Activated naive CD4-positive, alpha-beta T cell treated with anti-CD3 and anti-CD28 coated beads, Interleukin-2, amount 50 U/mL, for 72 hours (primary cell): ENCODE measurements around the gene CCSER1. TPM values are rescaled to one million over a fixed set of nuclear protein-coding genes. Genes with fewer than 3 reads are reported as not detected.

Experiments used
- ATAC-seq, 2 donors: fragments of 150-1000 bp; cut with Tn5 transposase; 2 replicates each; pipeline ENCODE4 v1.10.0; 2021; ENCODE audit warnings: mild to moderate bottlenecking in 2 of 2, moderate library complexity in 2 of 2
- DNase-seq, 2 donors: peaks; one replicate each; pipeline ENCODE4 v3.0.0; 2021 to 2022; ENCODE audit warnings: low spot score in 2 of 2
- H3K27ac Mint-ChIP-seq, 2 donors: one replicate each; pipeline ENCODE4 v1.8.0; 2022; ENCODE audit warnings: mild to moderate bottlenecking in 2 of 2, mixed read lengths in 2 of 2
- H3K36me3 Mint-ChIP-seq, 2 donors: one replicate each; pipeline ENCODE4 v1.8.0; 2022; ENCODE audit warnings: mixed read lengths in 2 of 2
- H3K9me3 Mint-ChIP-seq, 2 donors: one replicate each; pipeline ENCODE4 v1.8.0; 2022; ENCODE audit warnings: mixed read lengths in 2 of 2
- total RNA-seq, 2 donors: library from RNA; stranded (reverse); gene quantifications; one replicate each; pipeline ENCODE4 v1.2.3, GENCODE V29; 2022

The CCSER1 gene
- under 1 TPM in 1 of 2 donors, not detected in 1; 0.23 TPM for total RNA-seq

DNA sequence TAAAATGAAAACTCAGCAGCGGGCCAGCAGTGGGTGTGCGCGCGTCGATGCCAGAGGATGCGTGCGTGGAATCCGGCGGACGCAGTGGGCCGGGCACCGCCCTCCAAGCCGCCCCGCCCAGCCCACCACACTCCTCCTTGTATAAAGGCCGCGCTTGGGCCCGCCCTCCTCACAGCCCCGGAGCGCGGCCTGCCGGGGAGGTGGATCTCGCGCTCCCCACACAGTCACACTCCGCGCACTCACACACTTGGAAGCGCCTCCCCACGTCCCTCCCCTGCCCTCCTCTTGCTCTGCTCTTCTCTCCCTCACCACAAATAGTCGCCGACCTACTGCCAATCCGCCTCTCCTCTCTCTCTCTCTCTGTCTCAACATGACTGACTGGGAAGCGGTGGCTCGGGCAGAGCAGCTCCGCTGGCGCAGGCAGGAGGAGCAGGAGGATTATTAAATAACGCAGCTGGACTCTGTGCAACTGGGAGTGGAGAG, at the start of gene CCSER1:
TSS of gene CCSER1 (plus strand) at position 172 of the 483 bp plus-strand sequence.
- no peaks in the 10 kb centered on the region for H3K9me3 Mint-ChIP-seq

DNA sequence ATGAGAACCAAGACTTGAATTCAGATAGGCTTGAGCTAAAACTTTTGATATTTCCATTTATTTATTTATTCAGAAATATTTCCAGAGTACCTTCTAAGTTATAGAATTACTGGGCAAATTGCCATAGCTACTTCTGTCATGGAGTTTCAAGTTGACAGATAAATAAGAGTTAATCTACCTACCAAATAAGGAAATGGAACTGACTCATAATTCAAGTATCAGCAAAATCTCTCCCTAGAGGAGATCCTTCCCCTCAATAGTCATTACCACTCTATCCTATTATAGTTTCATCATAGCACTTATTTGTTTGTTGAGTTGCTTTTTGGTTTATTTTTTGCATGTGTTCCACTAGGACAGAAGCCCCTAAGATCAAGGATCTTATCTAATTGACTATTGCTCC, 48.8 kb upstream of the CCSER1 start:
- no peak for ATAC-seq
- Mint-ChIP-seq H3K27ac (no peak overlapping the region), H3K9me3 (no peaks in the 10 kb centered on the region)

More for the DNA sequence above, at the start of gene CCSER1:
- peak within 1 kb of the TSS in 1 of 2 donors; percentile 41 for H3K27ac Mint-ChIP-seq
- DNase-seq (peak in 1 of 2 donors; percentile 23), ATAC-seq (peak; percentile 41 to 86)
- peaks cover 0 to 12% of the 10 kb centered on the region in 2 donors for H3K36me3 Mint-ChIP-seq

DNA sequence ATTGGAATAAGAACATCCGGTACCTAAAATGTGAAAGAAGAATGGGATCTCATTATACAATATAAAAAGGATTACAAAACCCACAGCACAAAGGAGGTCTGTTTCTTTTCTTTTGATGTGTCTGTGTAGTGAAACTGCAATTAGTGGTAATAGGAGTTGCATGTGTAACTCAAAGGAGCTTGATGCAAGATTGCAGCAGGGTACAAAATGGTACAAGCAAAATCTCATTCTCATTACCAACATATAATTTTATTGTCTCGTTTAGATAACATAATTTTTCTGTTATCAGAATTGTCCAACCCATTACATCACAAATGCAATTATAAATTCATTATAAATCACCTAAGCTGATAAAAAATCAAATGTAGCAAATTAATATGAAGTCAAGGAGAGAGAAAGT, 47.1 kb upstream of the CCSER1 start:
- no peaks in the 10 kb centered on the region for H3K36me3 Mint-ChIP-seq
- no peak overlapping the region for H3K27ac Mint-ChIP-seq
- H3K9me3 Mint-ChIP-seq: no peaks in the 10 kb centered on the region
- ATAC-seq (no peak), DNase-seq (no peak)

More for the DNA sequence above, 48.8 kb upstream of the CCSER1 start:
- H3K36me3 Mint-ChIP-seq: no peaks in the 10 kb centered on the region
- DNase-seq: no peak

DNA sequence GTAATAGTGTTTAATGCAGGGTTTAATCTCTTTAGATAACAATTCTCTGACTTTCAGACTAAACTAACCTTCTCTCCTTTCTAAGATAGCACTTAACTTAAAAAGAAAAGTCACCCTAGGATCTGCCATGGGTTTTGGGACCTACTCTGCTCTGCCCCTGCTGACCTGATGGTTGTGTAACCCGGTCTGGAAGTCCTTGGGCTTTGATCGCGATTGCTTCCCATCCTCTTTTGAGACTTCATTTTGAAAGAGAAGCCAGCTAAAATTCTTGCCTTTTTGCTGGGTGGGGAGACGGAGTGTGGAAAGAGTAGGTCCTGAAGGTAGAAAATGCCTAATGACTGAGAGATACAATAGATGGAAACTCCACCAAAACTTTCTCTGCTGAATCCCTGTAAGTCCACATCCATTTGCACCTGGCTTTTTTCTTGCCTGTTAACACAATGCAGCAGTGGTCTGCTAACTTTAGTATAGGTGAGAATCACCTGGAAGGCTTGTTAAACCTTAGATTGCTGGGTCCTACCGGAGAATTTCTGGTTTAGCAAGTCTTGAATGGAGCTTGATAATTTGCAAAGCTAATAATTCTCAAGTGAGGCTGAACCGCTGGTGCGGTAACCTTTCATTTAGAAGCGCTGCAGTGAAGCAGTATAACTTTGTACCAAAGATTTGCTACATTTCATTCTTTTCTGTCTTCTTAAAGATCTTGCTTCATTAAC, 45.6 kb upstream of the CCSER1 start:
- H3K27ac Mint-ChIP-seq: no peak overlapping the region
- DNase-seq (no peak), ATAC-seq (no peak)
- H3K9me3 Mint-ChIP-seq: no peaks in the 10 kb centered on the region
- no peaks in the 10 kb centered on the region for H3K36me3 Mint-ChIP-seq

DNA sequence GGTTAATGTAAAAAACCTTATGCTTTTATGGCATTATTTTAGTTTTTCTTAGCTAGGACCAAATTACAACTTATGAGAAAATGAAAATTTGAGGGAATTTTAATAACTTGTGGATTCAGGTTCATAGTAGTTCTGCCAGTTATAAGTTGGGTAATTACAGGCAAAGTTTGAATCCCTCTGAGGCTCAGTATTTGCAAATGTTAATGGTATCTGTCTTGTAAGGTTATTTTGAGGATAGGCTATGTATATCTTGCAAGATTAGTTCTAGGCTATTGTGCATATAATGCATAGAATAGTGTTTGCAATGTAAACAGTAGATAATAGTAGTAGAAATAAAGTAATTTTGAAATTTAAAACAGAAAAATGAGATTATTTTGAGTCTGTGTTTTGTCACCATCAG, 44.7 kb upstream of the CCSER1 start:
- ATAC-seq (no peak), DNase-seq (no peak)
- Mint-ChIP-seq H3K27ac (no peak overlapping the region), H3K36me3 (no peaks in the 10 kb centered on the region), H3K9me3 (no peaks in the 10 kb centered on the region)

DNA sequence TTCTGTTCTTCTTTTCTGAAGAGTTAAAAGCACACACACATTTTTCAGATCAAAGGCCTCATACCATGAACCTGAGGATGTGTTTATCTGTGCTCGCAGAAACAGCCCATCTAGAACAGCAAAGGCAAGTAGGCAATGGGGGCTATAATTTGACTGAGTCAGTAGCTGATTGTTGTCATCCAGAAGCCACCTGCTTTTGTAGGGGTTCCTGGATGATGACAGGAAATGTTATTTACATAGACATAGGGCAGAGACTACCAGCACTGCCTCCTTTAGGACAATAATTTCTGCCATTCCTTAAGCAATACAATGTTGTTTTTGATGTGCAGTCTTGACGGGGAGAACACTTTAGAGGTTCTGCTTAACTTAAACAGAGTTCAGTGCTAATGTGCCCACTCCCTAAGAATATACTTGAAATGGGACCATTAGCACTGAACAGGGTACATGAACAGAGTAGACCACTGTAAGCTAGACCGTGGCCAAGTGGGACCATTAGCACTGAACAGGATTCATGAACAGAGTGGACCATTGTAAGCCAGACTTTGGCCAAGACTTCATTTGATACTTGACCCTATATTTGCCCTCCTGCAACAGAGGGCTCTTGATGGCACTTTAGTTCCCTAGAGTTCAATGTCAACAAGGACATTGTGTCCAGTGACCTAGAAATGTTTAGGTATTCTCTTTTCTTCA, 42.8 kb upstream of the CCSER1 start:
- Mint-ChIP-seq H3K9me3 (no peaks in the 10 kb centered on the region), H3K27ac (no peak overlapping the region), H3K36me3 (no peaks in the 10 kb centered on the region)
- ATAC-seq: no peak
- DNase-seq: no peak

DNA sequence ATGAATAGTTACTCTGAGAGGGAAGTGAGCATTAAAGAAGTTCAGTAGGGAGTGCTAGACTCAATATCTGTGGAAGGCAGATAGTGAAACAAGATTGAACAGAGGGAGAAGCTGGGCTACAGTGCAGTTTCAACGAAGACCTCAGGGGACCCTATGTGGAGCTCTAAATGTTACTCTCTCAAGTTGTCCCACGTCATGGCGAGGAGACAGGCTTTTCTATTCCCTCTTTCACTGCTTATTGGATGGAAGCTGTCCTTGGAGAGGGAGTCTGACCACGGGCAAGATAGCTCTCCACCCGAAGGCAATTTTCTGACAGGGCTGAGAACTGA, 42.3 kb upstream of the CCSER1 start:
- DNase-seq (no peak), ATAC-seq (no peak)
- Mint-ChIP-seq H3K9me3 (no peaks in the 10 kb centered on the region), H3K27ac (no peak overlapping the region), H3K36me3 (no peaks in the 10 kb centered on the region)

DNA sequence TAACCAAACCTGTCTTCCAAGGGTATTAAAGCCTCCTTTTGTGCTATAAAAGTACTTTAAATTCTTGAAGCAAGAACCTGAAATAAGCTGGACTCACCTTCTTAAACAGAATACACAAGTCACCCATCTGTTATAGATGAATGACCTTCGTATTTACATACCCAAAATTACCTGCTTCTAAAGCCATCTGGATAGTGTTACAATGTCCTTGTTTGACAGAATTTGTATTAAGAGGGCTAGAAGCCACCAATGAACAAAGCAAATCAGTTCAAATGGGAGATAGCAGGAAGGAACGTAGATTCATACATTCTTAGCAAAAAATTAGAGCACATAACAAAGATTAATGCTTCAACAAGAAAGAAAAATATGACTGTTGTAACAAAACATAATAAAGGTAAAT, 33.7 kb upstream of the CCSER1 start:
- H3K9me3 Mint-ChIP-seq: no peaks in the 10 kb centered on the region
- DNase-seq (no peak), ATAC-seq (no peak)
- no peaks in the 10 kb centered on the region for H3K36me3 Mint-ChIP-seq
- H3K27ac Mint-ChIP-seq: no peak overlapping the region

DNA sequence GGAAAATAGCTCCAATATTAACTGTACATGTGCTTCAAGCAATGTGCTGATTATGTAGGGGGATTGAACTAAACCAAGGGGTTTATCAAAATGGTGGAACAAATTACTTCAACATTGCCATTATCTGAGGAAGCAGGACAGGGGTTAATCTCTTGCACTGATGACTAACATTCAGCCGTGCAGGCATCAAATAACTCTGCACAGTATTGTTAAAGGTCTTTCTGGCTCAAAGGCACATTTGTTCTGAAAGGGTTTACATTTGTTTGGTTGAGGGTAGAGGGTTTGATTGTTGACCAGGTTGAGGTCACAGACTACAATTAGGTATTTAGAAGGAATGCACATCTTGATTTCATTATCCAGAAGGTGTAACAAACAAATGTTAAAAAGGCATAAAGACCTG, 32.2 kb upstream of the CCSER1 start:
- Mint-ChIP-seq H3K27ac (no peak overlapping the region), H3K9me3 (no peaks in the 10 kb centered on the region), H3K36me3 (no peaks in the 10 kb centered on the region)
- DNase-seq: no peak
- ATAC-seq: no peak

DNA sequence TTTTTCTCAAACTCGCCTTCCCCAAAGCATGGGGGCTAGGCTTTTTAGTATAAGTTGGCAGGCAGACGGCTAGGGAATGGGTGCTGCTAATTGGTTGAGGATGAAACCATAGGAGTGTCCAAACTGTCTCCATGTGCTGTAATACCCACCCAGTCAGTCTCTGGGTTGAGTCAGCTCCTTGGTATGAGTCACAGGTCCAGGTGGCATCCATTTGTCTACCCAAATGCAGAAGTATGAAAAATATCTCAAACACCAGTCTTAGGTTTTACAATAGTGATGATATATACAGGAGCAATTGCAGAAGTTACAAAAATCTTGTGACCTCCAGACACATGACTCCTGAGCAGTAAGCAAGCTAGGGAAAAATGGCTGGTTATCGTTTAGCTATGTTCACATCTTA, 27.4 kb upstream of the CCSER1 start:
- no peaks in the 10 kb centered on the region for H3K36me3 Mint-ChIP-seq
- ATAC-seq (no peak), DNase-seq (no peak)
- H3K9me3 Mint-ChIP-seq: no peaks in the 10 kb centered on the region
- H3K27ac Mint-ChIP-seq: no peak overlapping the region

DNA sequence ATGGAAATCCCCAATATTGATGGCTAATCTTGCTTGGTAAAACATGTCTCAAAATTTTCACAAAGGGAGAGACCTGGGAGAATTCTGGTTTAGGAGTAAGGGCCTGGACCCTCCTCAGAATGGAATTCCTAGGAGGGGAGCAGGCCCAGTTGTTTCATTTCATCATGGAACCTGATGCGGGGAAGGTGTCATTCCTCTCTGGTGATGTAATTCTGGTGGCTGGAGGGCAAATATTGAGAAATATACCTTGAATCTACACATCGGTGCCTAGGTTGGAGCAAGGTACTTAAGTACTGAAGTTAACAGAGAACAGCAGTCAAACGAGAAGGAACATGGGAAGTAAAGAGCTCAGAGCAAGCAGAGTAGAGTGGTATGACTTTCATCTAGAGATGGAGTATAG, 23.2 kb upstream of the CCSER1 start:
- Mint-ChIP-seq H3K9me3 (no peaks in the 10 kb centered on the region), H3K27ac (no peak overlapping the region), H3K36me3 (no peaks in the 10 kb centered on the region)
- ATAC-seq (no peak), DNase-seq (no peak)

DNA sequence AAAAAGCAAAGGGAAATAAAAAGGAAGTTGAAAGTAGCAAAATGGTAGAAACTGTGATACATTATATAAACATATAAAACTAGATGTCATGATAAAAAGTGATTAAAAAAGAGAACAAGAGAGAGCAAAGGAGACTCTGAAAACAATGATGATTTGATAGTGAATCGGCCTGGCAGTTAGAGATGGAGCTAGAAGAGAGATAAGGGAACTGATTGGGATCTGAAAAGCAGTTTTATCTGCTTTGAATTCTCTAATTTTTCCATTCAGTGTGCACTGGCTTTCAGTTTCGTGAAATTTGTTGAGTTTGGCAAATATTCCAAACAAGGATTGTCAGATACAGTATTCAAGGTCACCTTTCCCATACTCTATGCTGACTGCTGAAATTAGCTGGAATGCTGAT, 21.9 kb upstream of the CCSER1 start:
- H3K36me3 Mint-ChIP-seq: no peaks in the 10 kb centered on the region
- H3K9me3 Mint-ChIP-seq: no peaks in the 10 kb centered on the region
- ATAC-seq (no peak), DNase-seq (no peak)
- H3K27ac Mint-ChIP-seq: no peak overlapping the region

DNA sequence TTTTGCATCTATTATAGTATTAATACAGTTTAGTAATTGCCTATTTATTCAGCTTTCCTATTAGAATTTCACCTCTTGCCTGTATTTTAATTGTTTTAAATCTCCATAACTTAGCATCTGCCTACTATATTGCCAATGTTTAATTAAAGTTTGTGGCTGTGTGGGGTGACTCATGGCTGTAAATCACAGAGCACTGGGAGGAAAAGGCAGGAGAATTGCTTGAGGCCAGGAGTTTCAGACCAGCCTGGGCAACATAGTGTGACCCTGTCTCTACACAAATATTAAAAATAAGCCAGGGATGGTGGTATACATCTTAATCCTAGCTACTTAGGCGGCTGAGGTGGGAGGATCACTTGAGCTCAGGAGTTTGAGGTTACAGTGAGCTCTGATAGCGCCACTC, 14.5 kb upstream of the CCSER1 start:
- peaks cover 0 to 2% of the 10 kb centered on the region in 2 donors for H3K9me3 Mint-ChIP-seq
- ATAC-seq: no peak
- H3K36me3 Mint-ChIP-seq: no peaks in the 10 kb centered on the region
- no peak for DNase-seq
- no peak overlapping the region for H3K27ac Mint-ChIP-seq

DNA sequence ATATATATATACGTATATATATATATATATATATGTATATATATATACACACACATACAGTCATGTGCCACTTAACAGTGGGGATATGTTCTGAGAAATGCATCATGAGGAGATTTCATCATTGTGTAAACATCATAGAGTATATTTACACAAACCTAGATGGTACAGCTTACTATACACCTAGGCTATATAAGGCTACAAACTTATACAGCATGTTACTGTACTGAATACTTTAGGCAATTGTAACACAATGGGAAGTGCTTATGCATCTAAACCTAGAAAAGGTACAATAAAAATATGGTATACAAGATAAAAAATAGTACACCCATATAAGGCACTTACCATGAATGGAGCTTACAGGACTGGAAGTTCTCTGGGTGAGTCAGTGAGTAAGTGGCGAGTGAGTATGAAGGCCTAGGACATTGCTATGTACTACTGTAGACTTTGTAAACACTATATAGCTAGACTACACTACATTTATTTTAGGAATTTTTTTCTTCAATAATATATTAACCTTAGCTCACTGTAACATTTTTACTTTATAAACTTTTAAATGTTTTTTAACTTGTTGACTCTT, 13.2 kb upstream of the CCSER1 start:
- no peaks in the 10 kb centered on the region for H3K36me3 Mint-ChIP-seq

DNA sequence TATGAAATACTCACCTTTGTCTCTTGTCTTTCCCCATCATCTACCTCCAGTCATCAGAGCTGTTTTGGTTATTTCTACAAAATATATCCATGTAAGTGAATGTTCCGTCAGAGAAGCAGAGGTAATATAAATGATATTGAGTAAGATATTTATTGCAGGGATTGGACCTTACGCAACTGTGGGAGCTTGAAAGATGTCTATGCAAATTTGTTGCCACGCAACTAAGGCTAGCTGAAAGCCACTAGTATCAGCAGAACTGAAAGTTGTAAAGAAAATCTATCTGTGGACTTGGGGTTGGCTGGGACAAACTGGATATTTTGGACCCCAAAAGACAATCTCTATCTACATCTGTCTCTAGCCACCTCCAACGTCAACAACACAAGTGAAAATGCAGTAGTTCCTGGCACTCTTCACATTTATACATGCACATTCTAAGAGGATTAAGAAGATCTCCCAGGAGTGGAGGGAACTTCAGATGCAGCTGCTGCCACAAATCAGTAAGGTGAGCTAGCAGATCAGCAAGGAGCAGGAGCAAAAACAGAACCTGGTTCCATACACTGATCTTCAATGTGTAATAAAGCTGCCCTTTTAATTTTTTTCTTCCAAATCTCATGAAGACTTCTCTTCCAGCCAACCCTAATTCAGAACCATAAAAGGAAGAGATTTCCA, 8.5 kb upstream of the CCSER1 start:
- Mint-ChIP-seq H3K9me3 (peaks cover 0 to 4% of the 10 kb centered on the region in 2 donors), H3K36me3 (no peaks in the 10 kb centered on the region), H3K27ac (no peak overlapping the region)
- ATAC-seq (no peak), DNase-seq (no peak)

More for the DNA sequence above, 13.2 kb upstream of the CCSER1 start:
- no peak for DNase-seq
- H3K27ac Mint-ChIP-seq: no peak overlapping the region
- no peak for ATAC-seq
- peaks cover 0 to 4% of the 10 kb centered on the region in 2 donors for H3K9me3 Mint-ChIP-seq

DNA sequence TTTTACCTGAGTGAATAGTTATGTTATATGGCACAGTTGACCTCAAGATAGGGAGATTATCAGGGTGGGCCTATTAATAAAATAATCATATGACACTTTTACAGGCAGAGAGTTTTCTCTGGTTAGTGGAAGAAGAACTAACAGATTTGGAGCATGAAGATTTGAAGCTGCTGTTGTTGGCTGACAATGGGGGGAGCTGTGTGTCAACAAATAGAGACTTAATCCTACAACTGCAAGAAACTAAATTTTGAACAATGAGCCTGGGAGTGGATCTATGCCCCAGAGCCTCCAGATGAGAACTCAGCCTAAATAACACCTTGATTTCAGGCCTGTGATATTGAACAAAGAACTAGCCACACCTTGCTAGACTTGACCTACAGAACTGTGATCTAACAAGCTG, 7.2 kb upstream of the CCSER1 start:
- Mint-ChIP-seq H3K36me3 (no peaks in the 10 kb centered on the region), H3K9me3 (peaks cover 0 to 4% of the 10 kb centered on the region in 2 donors), H3K27ac (no peak overlapping the region)
- DNase-seq (no peak), ATAC-seq (no peak)

DNA sequence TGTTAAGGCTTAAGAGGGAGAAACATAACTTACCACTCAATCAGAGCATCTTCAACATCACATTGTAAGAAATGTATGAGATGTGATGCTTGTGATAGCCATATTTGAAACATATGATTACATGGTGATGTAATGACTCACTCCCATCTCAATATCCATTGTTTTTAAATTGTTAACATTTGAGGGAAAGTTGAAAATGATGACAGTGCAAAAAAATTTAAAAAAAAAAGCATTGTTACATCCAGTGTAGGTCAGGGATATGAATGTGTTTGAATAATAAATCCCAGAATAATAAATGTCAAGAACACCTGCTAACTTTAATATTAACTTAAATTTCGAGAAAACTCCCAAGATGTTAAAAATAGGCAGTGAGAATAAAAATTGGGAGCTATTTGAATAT, 6.4 kb upstream of the CCSER1 start:
- H3K27ac Mint-ChIP-seq: no peak overlapping the region

More for the DNA sequence above, 6.4 kb upstream of the CCSER1 start:
- Mint-ChIP-seq H3K9me3 (peaks cover 0 to 4% of the 10 kb centered on the region in 2 donors), H3K36me3 (no peaks in the 10 kb centered on the region)
- DNase-seq (no peak), ATAC-seq (no peak)
